Measurements from ENCODE around the gene LEO1. TPM values are rescaled to one million over a fixed set of nuclear protein-coding genes. Genes with fewer than 3 reads are reported as not detected.

LEO1 gene
- total and polyA plus RNA-seq, 2 donors (not counting 1 experiment from before 2014, with no cell fraction given): 1.9 to 19.1 TPM

- Mint-ChIP-seq H3K9me3 (ENCODE audit: insufficient read depth) (peaks cover 3% of the 10 kb centered on the region), H3K4me3 (no peak overlapping the region), H3K27me3 (no peaks in the 10 kb centered on the region), H3K27ac (no peak overlapping the region), H3K4me1 (peaks cover 23% of the 10 kb centered on the region)
- Histone ChIP-seq H3K4me1 (ENCODE audit: control insufficient read depth in 2 of 2, insufficient read depth in 2 of 2, low read length in 2 of 2) (peaks cover 7 to 13% of the 10 kb centered on the region in 2 donors), H3K9ac (ENCODE audit: low read length) (no peak overlapping the region), H2AFZ (ENCODE audit: insufficient read depth, low read depth, low read length, poor library complexity, severe bottlenecking) (no peak overlapping the region), H3K9me3 (ENCODE audit: control extremely low read depth in 1 of 3, control insufficient read depth in 2 of 3, insufficient read depth in 1 of 3, low read length in 2 of 3) (peaks cover 0 to 27% (median 11%) of the 10 kb centered on the region in 3 donors), H3K79me2 (ENCODE audit: control insufficient read depth, insufficient read depth, low read length) (peaks cover 55% of the 10 kb centered on the region), H3K36me3 (replicated peaks in 1 of 2; ENCODE audit: control extremely low read depth in 1 of 2, control insufficient read depth in 1 of 2, extremely low read depth in 1 of 2, insufficient read depth in 2 of 2, low read length in 1 of 2) (peaks cover 0 to 18% of the 10 kb centered on the region in 2 experiments), H3K4me3 (ENCODE audit: control extremely low read depth in 1 of 5, extremely low read depth in 1 of 5, insufficient read depth in 1 of 5, low read depth in 2 of 5, low read length in 4 of 5) (no peak overlapping the region), H4K20me1 (ENCODE audit: control insufficient read depth, insufficient read depth, low read length, poor library complexity, severe bottlenecking) (no peaks in the 10 kb centered on the region), H3K27ac (ENCODE audit: low read length in 2 of 2) (no peak overlapping the region), H3K4me2 (replicated peaks; ENCODE audit: low read depth, low read length, poor library complexity, severe bottlenecking) (no peak overlapping the region), H3K27me3 (replicated peaks in 1 of 4; ENCODE audit: control extremely low read depth in 1 of 4, control insufficient read depth in 3 of 4, insufficient read depth in 4 of 4, low read length in 3 of 4) (no peaks in the 10 kb centered on the region)
- no peak for TF ChIP-seq EZH2 (IDR thresholded peaks at IDR 0.05; ENCODE audit: borderline replicate concordance, insufficient read depth, low read depth, low read length, poor library complexity, severe bottlenecking)
- no peak for TF ChIP-seq CTCF (IDR thresholded peaks at IDR 0.05)
- 86% methylated on average over 4 of the region's 6 CpGs for WGBS (ENCODE audit: insufficient coverage)
- ChIA-PET CTCF (no interaction called here), POLR2A (no interaction called here)
- no peak for DNase-seq
- ATAC-seq (ENCODE audit: low read depth): no peak
- intact Hi-C loops (cut with micrococcal nuclease): no loop called here
Observed at GRCh38 chr15:51967583-51967982, 4.0 kb downstream of the LEO1 start.

- TF ChIP-seq CTCF (IDR thresholded peaks at IDR 0.05): no peak
- no peak for TF ChIP-seq EZH2 (IDR thresholded peaks at IDR 0.05; ENCODE audit: borderline replicate concordance, insufficient read depth, low read depth, low read length, poor library complexity, severe bottlenecking)
- Mint-ChIP-seq H3K9me3 (ENCODE audit: insufficient read depth) (peaks cover 3% of the 10 kb centered on the region), H3K4me3 (no peak overlapping the region), H3K27ac (no peak overlapping the region), H3K27me3 (no peaks in the 10 kb centered on the region), H3K4me1 (peaks cover 18% of the 10 kb centered on the region)
- Histone ChIP-seq H3K4me3 (ENCODE audit: control extremely low read depth in 1 of 5, extremely low read depth in 1 of 5, insufficient read depth in 1 of 5, low read depth in 2 of 5, low read length in 4 of 5) (no peak overlapping the region), H3K27me3 (replicated peaks in 1 of 4; ENCODE audit: control extremely low read depth in 1 of 4, control insufficient read depth in 3 of 4, insufficient read depth in 4 of 4, low read length in 3 of 4) (no peaks in the 10 kb centered on the region), H3K27ac (ENCODE audit: low read length in 2 of 2) (no peak overlapping the region), H2AFZ (ENCODE audit: insufficient read depth, low read depth, low read length, poor library complexity, severe bottlenecking) (no peak overlapping the region), H3K79me2 (ENCODE audit: control insufficient read depth, insufficient read depth, low read length) (peaks cover 45% of the 10 kb centered on the region), H3K4me2 (replicated peaks; ENCODE audit: low read depth, low read length, poor library complexity, severe bottlenecking) (no peak overlapping the region), H4K20me1 (ENCODE audit: control insufficient read depth, insufficient read depth, low read length, poor library complexity, severe bottlenecking) (no peaks in the 10 kb centered on the region), H3K9ac (ENCODE audit: low read length) (no peak overlapping the region), H3K4me1 (ENCODE audit: control insufficient read depth in 2 of 2, insufficient read depth in 2 of 2, low read length in 2 of 2) (peaks cover 7% of the 10 kb centered on the region in 2 donors), H3K9me3 (ENCODE audit: control extremely low read depth in 1 of 3, control insufficient read depth in 2 of 3, insufficient read depth in 1 of 3, low read length in 2 of 3) (peaks cover 0 to 27% (median 11%) of the 10 kb centered on the region in 3 donors), H3K36me3 (replicated peaks in 1 of 2; ENCODE audit: control extremely low read depth in 1 of 2, control insufficient read depth in 1 of 2, extremely low read depth in 1 of 2, insufficient read depth in 2 of 2, low read length in 1 of 2) (peaks cover 0 to 31% of the 10 kb centered on the region in 2 experiments)
- DNase-seq (no peak), ATAC-seq (ENCODE audit: low read depth) (no peak)
- intact Hi-C loops (cut with micrococcal nuclease): no loop called here
- ChIA-PET CTCF (interaction anchor here (1.1 kb wide), 1 partner anchor 112 kb away, joined by 5 read pairs; no protein-coding TSS in a partner anchor), POLR2A (no interaction called here)
- 96% methylated on average over 4 of the region's 4 CpGs for WGBS (ENCODE audit: insufficient coverage)
Observed at GRCh38 chr15:51966192-51966591, 5.4 kb downstream of the LEO1 start.
